GM10248 (cell line): Measurements from ENCODE around the gene VRK3.
A peak's percentile ranks its signal among the peaks of the same experiment; 100 is the strongest.

ENCODE experiments used
- CTCF ChIA-PET: fragments of 300-600 bp; sonication (Branson Sonifier 250); formaldehyde crosslinking; extraction: SDS; loops from one replicate; lab custom pipeline; 2021; ENCODE audit warnings: antibody characterized with exemption; lab: Yijun Ruan, JAX
- POLR2A ChIA-PET: fragments of 350-650 bp; sonication (Branson Sonifier 250); formaldehyde crosslinking; extraction: SDS; loops from one replicate; lab custom pipeline; 2020; ENCODE audit warnings: antibody characterized with exemption; lab: Yijun Ruan, JAX
- DNase-seq: peaks from one replicate; pipeline ENCODE4 v3.0.0; 2012; ENCODE audit errors: extremely low spot score
- TF ChIP-seq, protein P1 (sequence below): IDR thresholded peaks from 2 replicates; pipeline ENCODE4 v1.5.1; 2012; ENCODE audit warnings: mild to moderate bottlenecking, low read depth; ENCODE audit errors: extremely low read depth, missing control alignments, control extremely low read depth

Gene VRK3

DNA sequence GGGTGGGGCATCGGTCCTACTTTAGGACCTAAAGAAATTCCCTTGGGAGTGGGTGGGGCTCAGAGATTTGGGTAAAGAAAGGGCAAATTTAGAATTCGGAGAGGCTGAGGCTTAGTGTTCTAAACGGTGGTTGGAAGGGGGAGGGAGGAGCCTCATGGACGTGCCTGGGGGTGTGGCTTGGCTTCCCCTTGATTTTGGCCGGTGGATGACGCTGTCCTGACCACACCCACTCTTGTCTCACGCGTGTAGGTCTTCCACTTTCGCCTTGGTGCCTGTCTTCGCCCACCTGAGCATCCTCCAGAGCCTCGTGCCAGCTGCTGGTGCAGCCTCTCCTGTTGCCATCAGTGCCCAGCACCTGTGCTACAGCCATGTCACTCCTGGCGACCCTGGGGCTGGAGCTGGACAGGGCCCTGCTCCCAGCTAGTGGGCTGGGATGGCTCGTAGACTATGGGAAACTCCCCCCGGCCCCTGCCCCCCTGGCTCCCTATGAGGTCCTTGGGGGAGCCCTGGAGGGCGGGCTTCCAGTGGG lies 94.6 kb downstream of the VRK3 start:
- TF ChIP-seq, protein P1, sequence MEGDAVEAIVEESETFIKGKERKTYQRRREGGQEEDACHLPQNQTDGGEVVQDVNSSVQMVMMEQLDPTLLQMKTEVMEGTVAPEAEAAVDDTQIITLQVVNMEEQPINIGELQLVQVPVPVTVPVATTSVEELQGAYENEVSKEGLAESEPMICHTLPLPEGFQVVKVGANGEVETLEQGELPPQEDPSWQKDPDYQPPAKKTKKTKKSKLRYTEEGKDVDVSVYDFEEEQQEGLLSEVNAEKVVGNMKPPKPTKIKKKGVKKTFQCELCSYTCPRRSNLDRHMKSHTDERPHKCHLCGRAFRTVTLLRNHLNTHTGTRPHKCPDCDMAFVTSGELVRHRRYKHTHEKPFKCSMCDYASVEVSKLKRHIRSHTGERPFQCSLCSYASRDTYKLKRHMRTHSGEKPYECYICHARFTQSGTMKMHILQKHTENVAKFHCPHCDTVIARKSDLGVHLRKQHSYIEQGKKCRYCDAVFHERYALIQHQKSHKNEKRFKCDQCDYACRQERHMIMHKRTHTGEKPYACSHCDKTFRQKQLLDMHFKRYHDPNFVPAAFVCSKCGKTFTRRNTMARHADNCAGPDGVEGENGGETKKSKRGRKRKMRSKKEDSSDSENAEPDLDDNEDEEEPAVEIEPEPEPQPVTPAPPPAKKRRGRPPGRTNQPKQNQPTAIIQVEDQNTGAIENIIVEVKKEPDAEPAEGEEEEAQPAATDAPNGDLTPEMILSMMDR: no peak
- POLR2A ChIA-PET: interaction anchor here (0.6 to 3.9 kb wide), 9 partner anchors 9 to 63 kb away, joined by 3 to 36 read pairs (median 4); partner anchors contain the start of genes AKT1S1 and TBC1D17
- no peak for DNase-seq
- CTCF ChIA-PET: interaction anchor here (1.0 to 4.8 kb wide), 3 partner anchors 11 to 54 kb away, joined by 3 to 23 read pairs (median 4); no protein-coding TSS in a partner anchor

DNA sequence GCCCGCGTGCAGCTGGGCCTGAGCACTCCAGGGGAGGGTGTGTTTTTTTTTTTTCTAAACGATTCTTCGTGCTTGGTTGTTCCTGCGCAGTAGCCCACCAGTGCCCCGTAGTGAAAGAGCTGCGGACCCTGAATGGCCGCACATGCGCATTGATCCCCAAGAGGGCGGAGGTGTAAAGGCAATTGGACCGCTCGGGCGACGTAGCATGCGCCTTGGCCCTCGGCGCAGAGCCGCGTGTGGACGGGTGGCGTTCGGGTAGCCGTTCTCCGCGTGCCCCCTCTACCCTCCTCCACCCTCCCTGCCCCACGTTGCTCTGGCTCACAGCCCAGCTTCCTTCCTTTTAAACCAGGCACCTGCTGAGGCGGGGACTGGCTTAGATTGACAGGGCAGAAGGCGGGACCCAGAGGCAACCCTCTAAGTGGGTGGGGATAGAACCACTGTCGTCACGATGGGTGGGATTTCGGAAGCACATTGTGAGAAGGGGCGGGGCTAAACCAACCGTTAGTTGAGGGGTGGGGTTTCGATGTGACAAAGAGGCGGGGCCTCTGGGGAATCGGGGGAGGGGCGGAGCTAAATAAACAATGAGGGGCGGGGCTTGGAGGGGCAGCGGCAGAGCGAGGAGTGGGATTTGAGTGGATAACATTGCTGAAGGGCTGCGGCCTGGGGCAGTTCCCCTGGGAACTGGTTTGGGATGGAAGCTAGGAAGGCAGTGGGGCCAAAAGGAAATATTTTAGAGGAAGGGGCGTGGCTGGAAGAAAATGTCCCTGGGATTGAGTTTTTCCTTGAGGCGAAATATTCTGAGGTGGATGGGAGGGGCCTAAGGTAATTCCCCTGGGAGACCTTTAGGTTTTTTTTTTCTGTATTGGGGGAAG lies 95.3 kb downstream of the VRK3 start:
- CTCF ChIA-PET: interaction anchor here (0.5 to 4.8 kb wide), 4 partner anchors 9 to 54 kb away, joined by 3 to 23 read pairs (median 6); no protein-coding TSS in a partner anchor
- POLR2A ChIA-PET: interaction anchor here (0.6 to 3.9 kb wide), 15 partner anchors 9 to 399 kb away, joined by 3 to 36 read pairs (median 4); partner anchors contain the start of genes AKT1S1 and TBC1D17
- TF ChIP-seq, protein P1: no peak
- peak; percentile 97 for DNase-seq

DNA sequence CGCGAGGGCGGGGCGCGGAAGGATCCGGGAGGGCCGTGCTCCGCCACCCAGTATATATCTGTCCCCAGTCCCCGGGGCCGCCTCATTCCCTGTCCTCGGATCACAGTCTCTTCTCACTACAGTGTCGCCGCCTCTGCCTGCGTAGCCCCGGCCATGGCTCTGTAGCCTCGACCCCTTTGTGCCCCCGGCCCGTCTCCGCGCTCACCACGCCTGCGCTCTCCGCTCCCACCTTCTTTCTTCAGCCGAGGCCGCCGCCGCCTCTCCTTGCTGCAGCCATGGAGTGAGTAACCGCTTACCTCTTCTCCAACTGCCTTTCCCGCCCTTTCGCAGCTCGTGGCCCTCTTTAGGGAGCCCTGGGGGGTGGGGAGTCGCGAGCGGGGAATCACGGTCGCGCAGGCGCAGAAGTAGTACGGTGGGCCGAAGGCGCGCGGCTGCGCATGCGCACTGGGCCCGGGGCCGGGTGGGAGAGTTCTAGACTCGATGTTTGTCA lies 96.0 kb downstream of the VRK3 start, which contains the start of the genes ATF5 and NUP62:
Gene ATF5 (plus strand): TSS at position 85 of the 490 bp plus-strand sequence. CDS start 1,646 bp downstream, outside the sequence.
Gene NUP62 (minus strand): TSS at position 384 of the 490 bp plus-strand sequence. CDS start 19,697 bp downstream, outside the sequence.
- DNase-seq: peak; percentile 96
- TF ChIP-seq, protein P1: no peak
- CTCF ChIA-PET: interaction anchor here (1.1 to 4.8 kb wide), 3 partner anchors 9 to 54 kb away, joined by 5 to 23 read pairs (median 7); no protein-coding TSS in a partner anchor
- POLR2A ChIA-PET: interaction anchor here (0.6 to 3.9 kb wide), 14 partner anchors 8 to 400 kb away, joined by 3 to 36 read pairs (median 4); partner anchors contain the start of genes AKT1S1 and TBC1D17

DNA sequence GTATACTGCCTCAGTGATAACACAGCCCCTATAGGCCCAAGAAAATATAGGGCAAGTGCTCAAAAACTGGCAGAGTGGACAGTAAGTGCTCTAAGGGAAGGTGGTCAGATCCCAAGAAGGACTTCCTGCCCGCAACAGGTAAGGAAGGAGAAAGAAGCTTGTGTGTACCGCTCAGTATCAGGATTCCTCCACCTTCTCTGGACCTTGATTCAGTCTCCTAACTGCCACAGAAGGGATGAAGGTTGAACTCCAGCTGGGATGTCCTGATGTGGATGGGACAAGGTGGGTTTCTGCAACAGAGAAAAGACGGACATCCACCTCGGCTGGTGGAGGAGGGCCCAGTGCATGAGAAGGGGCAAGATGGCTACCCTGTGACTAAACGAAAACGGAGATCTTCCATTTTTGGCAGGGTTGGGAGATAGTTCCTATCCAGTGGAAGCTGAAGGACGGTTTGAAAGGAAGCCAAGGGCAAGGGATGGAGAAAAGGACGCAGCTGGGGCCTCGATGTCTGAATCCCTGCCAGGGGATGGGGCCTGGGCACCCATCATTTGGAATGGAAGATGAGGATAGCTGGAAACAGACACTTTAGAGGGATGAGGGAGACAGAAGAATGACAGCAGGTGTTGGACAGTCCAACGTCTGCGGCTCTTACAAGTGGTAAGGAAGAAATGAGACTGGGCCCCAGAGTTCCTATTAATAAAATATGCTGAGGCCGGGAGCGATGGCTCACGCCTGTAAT lies 97.5 kb downstream of the VRK3 start:
- DNase-seq: no peak

DNA sequence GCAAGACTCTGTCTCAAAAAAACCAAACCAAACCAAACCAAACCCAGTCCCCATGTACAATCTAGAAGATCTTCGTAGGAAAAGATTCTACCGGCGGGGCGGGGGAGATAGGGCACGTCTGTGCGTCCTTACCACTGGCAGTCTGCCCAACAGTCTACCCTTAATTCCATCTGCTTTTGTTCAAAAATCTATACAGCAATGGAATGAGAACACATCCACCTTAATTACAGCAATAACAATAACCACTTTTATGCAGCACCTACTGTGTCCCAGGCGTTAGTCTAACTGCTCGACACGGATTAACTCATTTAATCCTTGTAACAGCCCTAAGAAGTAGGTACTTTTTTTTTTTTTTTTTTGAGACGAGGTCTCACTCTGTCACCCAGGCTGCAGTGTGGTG lies 98.7 kb downstream of the VRK3 start:
- ChIA-PET CTCF (interaction anchor here (0.7 to 4.8 kb wide), 3 partner anchors 8 to 36 kb away, joined by 3 to 23 read pairs (median 5); no protein-coding TSS in a partner anchor), POLR2A (interaction anchor here (3.9 kb wide), 1 partner anchor 14 kb away, joined by 36 read pairs; no protein-coding TSS in a partner anchor)
- TF ChIP-seq, protein P1: no peak

More for the DNA sequence above, 97.5 kb downstream of the VRK3 start:
- ChIA-PET CTCF (interaction anchor here (0.8 to 4.8 kb wide), 7 partner anchors 10 to 430 kb away, joined by 3 to 23 read pairs (median 3); no protein-coding TSS in a partner anchor), POLR2A (interaction anchor here (0.6 to 3.9 kb wide), 2 partner anchors 15 to 714 kb away, joined by 4 to 36 read pairs; no protein-coding TSS in a partner anchor)
- TF ChIP-seq, protein P1: no peak

More for the DNA sequence above, 98.7 kb downstream of the VRK3 start:
- DNase-seq: no peak
